ENCODE results near the gene STX11. TPM values are rescaled to one million over a fixed set of nuclear protein-coding genes. Genes with fewer than 3 reads are reported as not detected.
A peak's percentile ranks its signal among the peaks of the same experiment; 100 is the strongest.

STX11 gene
- total RNA-seq (2013; cell fraction: nucleolus; rRNA removed): 23.8 and 25.7 TPM in 2 replicates
- total RNA-seq (2014; rRNA removed) (21.3 and 22.0 TPM in 2 replicates), total RNA-seq (2014; rRNA removed; fragmentation: Illumina TruSeq; extraction: Trizol) (9.2 and 10.1 TPM in 2 replicates), total RNA-seq (2021) (20.9 and 23.2 TPM in 2 replicates), polyA plus RNA-seq (2011; rRNA removed) (34.2 and 35.3 TPM in 2 replicates), polyA plus RNA-seq (2014; fragmentation: Illumina TruSeq; extraction: Trizol) (9.9 and 11.0 TPM in 2 replicates), polyA plus RNA-seq (2014; fragmentation: Nextera tagmentation; extraction: Ambion mirVana) (1 to 10 TPM in 1 of 2 experiments, under 1 TPM in 1; 0.66 to 2.3 TPM), polyA plus RNA-seq (2014; rRNA removed) (17.8 and 18.2 TPM in 2 replicates), polyA plus RNA-seq (2016; fragmentation: Nextera tagmentation; extraction: Ambion mirVana) (10 to 100 TPM; 37.7 to 38.1 TPM), polyA minus RNA-seq (2011; rRNA and poly(A)+ RNA removed) (34.6 and 59.5 TPM in 2 replicates), Bru-seq, nascent RNA (percentile 97 among the genes with signal in this experiment), BruChase-seq, experiment 1, labeled RNA remaining after a 6-hour chase (percentile 74 among the genes with signal in this experiment), BruChase-seq, experiment 2, labeled RNA remaining after a 2-hour chase (percentile 86 among the genes with signal in this experiment)
- 8.4 TPM for polyA plus RNA-seq (2011; ENCODE audit: low read depth)
- 34.9 and 44.9 TPM in 2 replicates for polyA plus RNA-seq (2011; cell fraction: cytosol; rRNA removed)
- polyA plus RNA-seq (2011; cell fraction: nucleus; rRNA removed): 25.4 and 30.4 TPM in 2 replicates
- 14.9 and 16.3 TPM in 2 replicates for polyA plus RNA-seq (2012)
- polyA minus RNA-seq (2011; cell fraction: cytosol; rRNA and poly(A)+ RNA removed): 21.9 and 22.6 TPM in 2 replicates
- polyA minus RNA-seq (2011; cell fraction: nucleus; rRNA and poly(A)+ RNA removed): 13.5 and 24.3 TPM in 2 replicates
- long read RNA-seq, experiment 1, transcript STX11-201 (2 exons, 1,926 nt): major isoform, 40 of 46 reads
- long read RNA-seq, experiment 1, partial matches to known transcripts: 2 of 46 reads
- long read RNA-seq, experiment 1, other reads (novel, unspliced or antisense): 4 of 46 reads
- long read RNA-seq, experiment 2, transcript STX11-201 (2 exons, 1,926 nt): major isoform, 7 of 16 reads
- long read RNA-seq, experiment 2, partial matches to known transcripts: 5 of 16 reads
- long read RNA-seq, experiment 2, other reads (novel, unspliced or antisense): 4 of 16 reads

- intact Hi-C loops (cut with micrococcal nuclease; ENCODE audit: unreplicated experiment): loop anchor here (1.0 to 5.0 kb wide), 2 partner anchors 55 to 202 kb away; partner anchors contain the start of gene SF3B5
- H4K20me1 ChIP-seq (ENCODE audit: control insufficient read depth, insufficient read depth): no peaks in the 10 kb centered on the region
- H2AFZ ChIP-seq (ENCODE audit: control insufficient read depth, low read depth, low read length): peak within 1 kb of the TSS; percentile 90
- peak; percentile 80 for ATAC-seq
- peak within 1 kb of the TSS; percentile 94 for H3K9ac ChIP-seq (ENCODE audit: control insufficient read depth, insufficient read depth, low read length)
- no peaks in the 10 kb centered on the region for H3K27me3 ChIP-seq (replicated peaks in 1 of 2; ENCODE audit: control insufficient read depth in 2 of 2, insufficient read depth in 2 of 2, low read length in 1 of 2)
- peak within 1 kb of the TSS; percentile 98 for H3K27ac ChIP-seq (ENCODE audit: control insufficient read depth, insufficient read depth)
- no peaks in the 10 kb centered on the region for H3K36me3 ChIP-seq (ENCODE audit: control insufficient read depth in 2 of 2, insufficient read depth in 2 of 2, low read length in 1 of 2)
- ChIA-PET SMC1A (ENCODE audit: uncharacterized antibody, unreplicated experiment) (interaction anchor here (1.0 to 3.8 kb wide), 5 partner anchors 9 to 86 kb away, joined by 3 to 21 read pairs (median 5); no protein-coding TSS in a partner anchor), RAD21 (ENCODE audit: unreplicated experiment) (interaction anchor here (1.0 to 3.3 kb wide), 7 partner anchors 11 to 637 kb away, joined by 3 to 17 read pairs (median 3); no protein-coding TSS in a partner anchor), POLR2A (interaction anchor here (0.9 to 3.0 kb wide), 3 partner anchors 9 to 83 kb away, joined by 3 to 10 read pairs (median 3); no protein-coding TSS in a partner anchor), CTCF (interaction anchor here (1.1 to 1.5 kb wide), 2 partner anchors 19 to 26 kb away, joined by 3 to 5 read pairs; no protein-coding TSS in a partner anchor)
- no TSS peak for BruUV-seq (replicated peaks)
- in situ Hi-C loops (cut with MboI): loop anchor here (5.0 kb wide), 1 partner anchor 67 kb away; no protein-coding TSS in a partner anchor
- peaks cover 18% of the 10 kb centered on the region for H3K4me1 ChIP-seq (ENCODE audit: control insufficient read depth, insufficient read depth, low read length)
- H3K4me2 ChIP-seq (ENCODE audit: control insufficient read depth, insufficient read depth): peak within 1 kb of the TSS; percentile 74
- peak within 1 kb of the TSS; percentile 74 for H3K4me3 ChIP-seq
- no peak for FAIRE-seq
- DNase-seq (ENCODE audit: low read depth, low spot score): peak; percentile 57
- no peaks in the 10 kb centered on the region for H3K9me3 ChIP-seq (replicated peaks; ENCODE audit: control insufficient read depth, insufficient read depth, low read length)
- peaks cover 44% of the 10 kb centered on the region for H3K79me2 ChIP-seq (ENCODE audit: control insufficient read depth, insufficient read depth, low read length)
- WGBS (ENCODE audit: insufficient coverage, insufficient replicate concordance, low lambda C conversion rate, missing lambda C conversion rate): 1% methylated on average over 84 of the region's 93 CpGs
- TF ChIP-seq ZNF687 (IDR thresholded peaks at IDR 0.05) (peak; percentile 76; the same call in 1 of the 2 replicates), SIN3A (IDR thresholded peaks at IDR 0.05; ENCODE audit: low read depth, low read length) (0 out of 2 replicates have a peak, but pooled peaks have one; percentile 61), RFX5 (IDR thresholded peaks at IDR 0.05; ENCODE audit: low read depth, low read length) (0 out of 2 replicates have a peak, but pooled peaks have one; percentile 23), ZNF24 (IDR thresholded peaks at IDR 0.05) (peak; percentile 34; the same call in 1 of the 2 replicates), NRF1 (conservative IDR thresholded peaks at IDR 0.05; ENCODE audit: low read depth, low read length) (peak; percentile 19; the same call in 1 of the 2 replicates), SMC3 (IDR thresholded peaks at IDR 0.05; ENCODE audit: borderline replicate concordance, low read length) (no peak), CREB1 (IDR thresholded peaks at IDR 0.05; ENCODE audit: low read depth) (0 out of 2 replicates have a peak, but pooled peaks have one; percentile 34), MTA2 (IDR thresholded peaks at IDR 0.05; ENCODE audit: low read depth) (peak; percentile 34; the same call in 1 of the 2 replicates), LARP7 (IDR thresholded peaks at IDR 0.05) (peak; percentile 93), IKZF2 (IDR thresholded peaks at IDR 0.05) (peak; percentile 82 to 86), DPF2 (IDR thresholded peaks at IDR 0.05) (peak; percentile 95), SPI1 (IDR thresholded peaks at IDR 0.05; ENCODE audit: borderline replicate concordance, insufficient read depth, low read depth, low read length) (peak; percentile 59), CHD1 (IDR thresholded peaks at IDR 0.05; ENCODE audit: low read depth, low read length) (peak; percentile 54; the same call in 1 of the 2 replicates), ZZZ3 (IDR thresholded peaks at IDR 0.05; ENCODE audit: control insufficient read depth, insufficient read length, low read depth) (no peak)
These were observed at the start of gene STX11 for GRCh38 chr6:144149894-144150709. STX11 (plus strand) TSS chr6:144150517; CDS start chr6:144186628, 36,111 bp downstream.

All from GM12878 (cell line).